Sigmoid colon (tissue), 7 donors: ENCODE measurements around the gene ZACN. TPM values are rescaled to one million over a fixed set of nuclear protein-coding genes. Genes with fewer than 3 reads are reported as not detected.

Experiments
- DNase-seq: peaks from one replicate; pipeline ENCODE4 v3.0.0-alpha.2; 2019
- H3K27ac ChIP-seq, 4 donors: fragments of 200-600 bp; sonication (generic); one replicate each; pipeline ENCODE4 v1.5.1; 2016 to 2019; ENCODE audit warnings: mild to moderate bottlenecking in 1 of 4
- H3K27me3 ChIP-seq, 3 donors: fragments of 200-600 bp; sonication (generic); one replicate each; pipeline ENCODE4 v1.5.1; 2019; ENCODE audit warnings: mild to moderate bottlenecking in 1 of 3
- H3K36me3 ChIP-seq, 4 donors: fragments of 200-600 bp; sonication (generic); one replicate each; pipeline ENCODE4 v1.5.1; 2016 to 2019
- H3K4me1 ChIP-seq, 4 donors: fragments of 200-600 bp; sonication (generic); one replicate each; pipeline ENCODE4 v1.5.1; 2017 to 2019
- H3K4me3 ChIP-seq, 4 donors: fragments of 200-600 bp; sonication (generic); one replicate each; pipeline ENCODE4 v1.5.1; 2017 to 2019; ENCODE audit warnings: mild to moderate bottlenecking in 2 of 4, moderate library complexity in 1 of 4
- H3K9me3 ChIP-seq, 4 donors: fragments of 200-600 bp in 3 of 4; sonication (generic) in 3 of 4; one replicate each; pipeline versions ENCODE4 v1.5.1 to v1.6.1; 2013 to 2019
- CTCF ChIP-seq, 4 experiments: fragments of 450-650 bp in 3 of 4; fragments of 200-600 bp in 1 of 4; IDR thresholded peaks; one replicate each; pipeline ENCODE4 v1.5.1; 2016 to 2019; ENCODE audit warnings: antibody characterized with exemption in 4 of 4, mild to moderate bottlenecking in 3 of 4, moderate library complexity in 2 of 4
- EP300 ChIP-seq, 4 donors: sonication (generic); formaldehyde crosslinking; IDR thresholded peaks; one replicate each; pipeline ENCODE4 v1.6.1; 2017; ENCODE audit warnings: antibody characterized with exemption in 4 of 4
- POLR2A ChIP-seq, 2 donors: fragments of 450-650 bp; IDR thresholded peaks; one replicate each; pipeline ENCODE4 v1.6.1; 2016; ENCODE audit warnings: antibody characterized with exemption in 2 of 2, mild to moderate bottlenecking in 2 of 2, moderate library complexity in 2 of 2
- POLR2AphosphoS5 ChIP-seq, 4 donors: sonication (generic); formaldehyde crosslinking; IDR thresholded peaks; one replicate each; pipeline ENCODE4 v1.6.1; 2017; ENCODE audit warnings: antibody characterized with exemption in 4 of 4
- WGBS, 2 donors: extraction: QIAGEN DNeasy Blood & Tissue Kit; methylation state at CpG; one replicate each; pipeline ENCODE4 v1.1.7; 2013; 5-methylcytosine and 5-hydroxymethylcytosine counted together
- intact Hi-C: fragments of 100-400 bp; cut with DNase I; formaldehyde crosslinking; loops from one replicate; pipeline ENCODE4 v1.15.1; 2023
- polyA plus RNA-seq, 3 donors: library from polyadenylated mRNA; stranded (reverse); fragments of 200-250 nt; gene quantifications; one replicate each; pipeline ENCODE4 v1.2.3, GENCODE V29; 2013
- total RNA-seq, 4 donors: library from RNA; depleted of rRNA; stranded (reverse); fragments of >200 nt; gene quantifications; one replicate each; pipeline ENCODE4 v1.1.0, GENCODE V29; 2016
- donor health status: healthy with polysubstance abuse.
- donor health status: Bipolar disorder and iron deficiency.
- donor health status: healthy.

Gene ZACN
- total and polyA plus RNA-seq, 7 donors: 0.16 to 3.5 (median 1.2) TPM

GRCh38 chr17:76103274-76104139 lies 24.5 kb downstream of the ZACN start, which contains the start of gene EXOC7:
TSS of gene EXOC7 (minus strand) at chr17:76103787. CDS start at chr17:76103692, 95 bp downstream.
- TF ChIP-seq CTCF (IDR thresholded peaks at IDR 0.05) (peak in 3 of 4 experiments; percentile 8 to 23 (median 18)), POLR2AphosphoS5 (IDR thresholded peaks at IDR 0.05) (peak; percentile 42 to 79 (median 72)), EP300 (IDR thresholded peaks at IDR 0.05) (no peak), POLR2A (IDR thresholded peaks at IDR 0.05) (no peak)
- Histone ChIP-seq H3K27me3 (no peaks in the 10 kb centered on the region), H3K4me1 (peaks cover 0 to 25% (median 21%) of the 10 kb centered on the region in 4 donors), H3K27ac (peak within 1 kb of the TSS; percentile 79 to 86 (median 84)), H3K9me3 (no peaks in the 10 kb centered on the region), H3K36me3 (peaks cover 0 to 31% (median 22%) of the 10 kb centered on the region in 4 donors), H3K4me3 (peak within 1 kb of the TSS; percentile 69 to 95 (median 74))
- peak; percentile 94 for DNase-seq
- WGBS, 2 donors: 5% methylated on average over 55 of the region's 55 CpGs
- intact Hi-C loops: no loop called here

DNA sequence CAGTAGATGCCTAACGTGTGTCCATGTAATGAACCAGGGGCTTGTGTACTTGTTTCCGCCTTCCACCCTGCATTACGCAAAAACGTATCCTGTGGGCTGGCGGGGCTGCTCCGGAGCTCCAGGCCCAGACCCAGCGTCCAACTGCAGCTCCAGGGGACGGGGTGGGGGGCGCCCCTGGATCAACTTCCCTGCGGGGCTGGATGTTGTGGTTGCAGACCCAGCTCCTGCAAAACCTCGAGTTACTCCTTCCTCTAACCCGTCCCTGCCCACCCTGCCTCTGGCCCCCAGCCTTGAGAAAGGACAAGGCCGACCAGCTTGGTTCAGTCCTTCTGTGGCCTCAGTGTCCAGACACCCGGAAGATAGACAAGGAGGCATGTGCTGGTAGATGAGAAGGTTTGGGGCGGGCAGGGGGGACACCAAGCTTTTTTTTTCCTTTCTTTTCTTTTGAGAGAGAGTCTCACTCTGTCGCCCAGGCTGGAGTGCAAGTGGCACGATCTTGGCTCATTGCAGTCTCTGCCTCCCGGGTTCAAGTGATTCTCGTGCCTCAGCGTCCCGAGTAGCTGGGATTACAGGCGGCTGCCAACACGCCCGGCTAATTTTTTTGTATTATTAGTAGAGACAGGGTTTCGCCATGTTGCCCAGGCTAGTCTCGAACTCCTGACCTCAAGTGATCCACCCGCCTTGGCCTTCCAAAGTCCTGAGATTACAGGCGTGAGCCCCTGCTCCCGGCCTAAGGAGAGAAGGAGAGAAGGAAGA lies 25.3 kb downstream of the ZACN start:
- 83 to 86% methylated on average over 29 of the region's 29 CpGs for WGBS, 2 donors
- Histone ChIP-seq H3K4me1 (peaks cover 0 to 25% (median 21%) of the 10 kb centered on the region in 4 donors), H3K27ac (peak overlapping the region; percentile 79 to 86 (median 84)), H3K4me3 (peak overlapping the region; percentile 69 to 95 (median 74)), H3K36me3 (peaks cover 0 to 24% (median 17%) of the 10 kb centered on the region in 4 donors), H3K27me3 (no peaks in the 10 kb centered on the region), H3K9me3 (no peaks in the 10 kb centered on the region)
- TF ChIP-seq CTCF (IDR thresholded peaks at IDR 0.05): no peak
- TF ChIP-seq POLR2A (IDR thresholded peaks at IDR 0.05): no peak
- no peak for TF ChIP-seq EP300 (IDR thresholded peaks at IDR 0.05)
- no peak for TF ChIP-seq POLR2AphosphoS5 (IDR thresholded peaks at IDR 0.05)
- peak; percentile 56 for DNase-seq
- intact Hi-C loops: no loop called here

GRCh38 chr17:76104896-76105231 lies 25.9 kb downstream of the ZACN start:
- 76 to 84% methylated on average over 5 of the region's 5 CpGs for WGBS, 2 donors
- TF ChIP-seq EP300 (IDR thresholded peaks at IDR 0.05) (no peak), POLR2A (IDR thresholded peaks at IDR 0.05) (no peak), CTCF (IDR thresholded peaks at IDR 0.05) (no peak), POLR2AphosphoS5 (IDR thresholded peaks at IDR 0.05) (no peak)
- Histone ChIP-seq H3K9me3 (no peaks in the 10 kb centered on the region), H3K27ac (no peak overlapping the region), H3K36me3 (peaks cover 0 to 20% (median 11%) of the 10 kb centered on the region in 4 donors), H3K27me3 (no peaks in the 10 kb centered on the region), H3K4me3 (no peak overlapping the region), H3K4me1 (peaks cover 0 to 25% (median 21%) of the 10 kb centered on the region in 4 donors)
- DNase-seq: no peak
- intact Hi-C loops: no loop called here

- Histone ChIP-seq H3K4me3 (no peak overlapping the region), H3K27ac (no peak overlapping the region), H3K4me1 (peaks cover 0 to 23% (median 18%) of the 10 kb centered on the region in 4 donors), H3K27me3 (no peaks in the 10 kb centered on the region), H3K36me3 (peaks cover 0 to 2% (median 0%) of the 10 kb centered on the region in 4 donors), H3K9me3 (no peaks in the 10 kb centered on the region)
- 42 to 59% methylated on average over 3 of the region's 3 CpGs for WGBS, 2 donors
- TF ChIP-seq POLR2A (IDR thresholded peaks at IDR 0.05) (no peak), CTCF (IDR thresholded peaks at IDR 0.05) (no peak), POLR2AphosphoS5 (IDR thresholded peaks at IDR 0.05) (no peak), EP300 (IDR thresholded peaks at IDR 0.05) (no peak)
- no peak for DNase-seq
- intact Hi-C loops: no loop called here
Measured at GRCh38 chr17:76106703-76107102, 27.7 kb downstream of the ZACN start.
